Neural progenitor cell (in vitro differentiated cells): ENCODE measurements around the gene FBLN7. TPM values are rescaled to one million over a fixed set of nuclear protein-coding genes. Genes with fewer than 3 reads are reported as not detected.

Source experiments
- DNase-seq: peaks from one replicate; pipeline ENCODE4 v3.0.0-alpha.2; 2016; ENCODE audit warnings: low spot score
- H2AFZ ChIP-seq: fragments of 200-600 bp; sonication (generic); replicated peaks from 2 replicates; pipeline ENCODE4 v1.6.1; 2016; ENCODE audit warnings: antibody characterized with exemption
- H3F3A ChIP-seq: fragments of 200-600 bp; sonication (generic); 2 replicates; pipeline ENCODE4 v1.6.1; 2016; ENCODE audit warnings: antibody characterized with exemption, low read depth
- H3K27ac ChIP-seq: fragments of 200-600 bp; sonication (generic); 2 replicates; pipeline ENCODE4 v1.5.1; 2016; ENCODE audit warnings: mild to moderate bottlenecking
- H3K27me3 ChIP-seq: fragments of 200-600 bp; sonication (generic); 2 replicates; pipeline ENCODE4 v1.6.1; 2016; ENCODE audit warnings: mild to moderate bottlenecking, moderate library complexity
- H3K36me3 ChIP-seq: fragments of 200-600 bp; sonication (generic); 2 replicates; pipeline ENCODE4 v1.5.1; 2016
- H3K4me1 ChIP-seq: fragments of 200-600 bp; sonication (generic); 2 replicates; pipeline ENCODE4 v1.6.1; 2016; ENCODE audit warnings: mixed run types
- H3K4me2 ChIP-seq: fragments of 200-600 bp; sonication (generic); 2 replicates; pipeline ENCODE4 v1.6.1; 2016
- H3K4me3 ChIP-seq: fragments of 200-600 bp; sonication (generic); 2 replicates; pipeline ENCODE4 v1.5.1; 2016
- H3K79me2 ChIP-seq: fragments of 200-600 bp; sonication (generic); 2 replicates; pipeline ENCODE4 v1.6.1; 2016; ENCODE audit warnings: low read depth
- H3K9ac ChIP-seq: fragments of 200-600 bp; sonication (generic); 2 replicates; pipeline ENCODE4 v1.6.1; 2016
- H3K9me3 ChIP-seq: fragments of 200-600 bp; sonication (generic); 2 replicates; pipeline ENCODE4 v1.5.1; 2016; ENCODE audit warnings: low read depth
- H4K20me1 ChIP-seq: fragments of 200-600 bp; sonication (generic); 2 replicates; pipeline ENCODE4 v1.6.1; 2016; ENCODE audit warnings: low read depth
- H3K27ac Mint-ChIP-seq: 3 replicates; pipeline ENCODE4 v1.8.0; 2021; ENCODE audit warnings: mixed read lengths
- H3K27me3 Mint-ChIP-seq: 2 replicates; pipeline ENCODE4 v1.8.0; 2022; ENCODE audit warnings: low read depth, mild to moderate bottlenecking, inconsistent platforms, moderate library complexity, mixed read lengths; ENCODE audit not compliant: insufficient read depth
- H3K36me3 Mint-ChIP-seq: 3 replicates; pipeline ENCODE4 v1.8.0; 2021; ENCODE audit warnings: mixed read lengths
- H3K4me1 Mint-ChIP-seq: 3 replicates; pipeline ENCODE4 v1.8.0; 2021; ENCODE audit warnings: mixed read lengths
- H3K4me3 Mint-ChIP-seq: 3 replicates; pipeline ENCODE4 v1.8.0; 2021; ENCODE audit warnings: mild to moderate bottlenecking, moderate library complexity, mixed read lengths
- H3K9me3 Mint-ChIP-seq: 3 replicates; pipeline ENCODE4 v1.8.0; 2020; ENCODE audit warnings: mixed read lengths
- EZH2 ChIP-seq: fragments of 200-600 bp; sonication (generic); IDR thresholded peaks from 2 replicates; pipeline ENCODE4 v1.6.1; 2017; ENCODE audit warnings: antibody characterized with exemption, mild to moderate bottlenecking, moderate library complexity
- EZH2phosphoT487 ChIP-seq: fragments of 200-600 bp; sonication (generic); IDR thresholded peaks from 2 replicates; pipeline ENCODE4 v1.6.1; 2017; ENCODE audit warnings: antibody characterized with exemption
- total RNA-seq: library from RNA; depleted of rRNA; stranded (reverse); fragments of >200 nt; gene quantifications from 2 replicates; pipeline ENCODE4 v1.2.3, GENCODE V29; 2015; ENCODE audit warnings: low replicate concordance
- TF ChIP-seq, protein P1 (sequence below): fragments of 200-600 bp; sonication (generic); IDR thresholded peaks from 2 replicates; pipeline ENCODE4 v1.5.1; 2017; ENCODE audit warnings: antibody characterized with exemption, mild to moderate bottlenecking

FBLN7 gene
- total RNA-seq, 1 donor from 2014 or later: 7.8 TPM

DNA sequence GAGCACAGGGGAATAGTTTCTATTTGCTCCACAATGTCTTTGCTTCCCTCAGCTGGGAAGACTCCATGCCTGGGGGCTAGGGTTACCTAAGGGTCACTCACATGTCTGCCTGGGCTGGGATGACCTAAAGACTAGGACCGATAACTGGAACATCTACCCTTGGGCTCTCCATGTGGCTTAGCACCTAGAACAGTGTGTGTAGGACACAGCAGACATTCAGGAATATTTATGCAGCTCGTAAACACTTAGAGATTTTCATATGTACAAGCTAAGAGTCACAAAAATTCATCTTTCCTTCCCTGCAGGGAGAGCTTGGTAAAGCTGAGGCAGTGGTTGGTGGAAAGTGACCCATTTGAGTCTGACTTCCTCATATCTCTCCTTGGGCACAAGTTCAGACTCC lies 55.8 kb downstream of the FBLN7 start:
- H3K4me3 Mint-ChIP-seq: no peak overlapping the region
- H2AFZ ChIP-seq: no peak overlapping the region

DNA sequence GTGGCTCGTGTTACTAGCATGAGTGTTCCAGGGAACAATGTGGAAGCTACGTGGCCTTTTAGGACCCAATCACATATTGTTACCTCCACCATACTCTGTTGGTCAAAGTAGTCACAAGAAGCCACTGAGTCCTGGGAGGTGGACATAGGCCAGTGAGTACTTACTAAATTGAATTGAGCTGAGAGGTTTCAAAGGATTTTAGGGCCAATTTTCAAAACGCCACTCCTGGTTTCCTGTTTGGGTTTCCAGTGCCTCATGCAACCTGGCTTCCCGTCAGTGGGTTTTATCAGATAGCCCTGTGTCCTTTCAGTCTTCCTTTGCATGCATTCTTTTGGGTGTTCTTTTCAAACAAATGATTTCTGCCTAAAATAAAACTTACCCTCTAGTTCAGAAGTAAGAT lies 56.3 kb downstream of the FBLN7 start:
- Histone ChIP-seq H2AFZ (no peak overlapping the region), H3K79me2 (no peaks in the 10 kb centered on the region), H3K4me2 (no peak overlapping the region), H4K20me1 (no peaks in the 10 kb centered on the region), H3K4me1 (no peaks in the 10 kb centered on the region), H3F3A (no peaks in the 10 kb centered on the region), H3K36me3 (no peaks in the 10 kb centered on the region), H3K4me3 (no peak overlapping the region), H3K27ac (no peak overlapping the region), H3K9ac (no peak overlapping the region), H3K9me3 (no peaks in the 10 kb centered on the region), H3K27me3 (no peaks in the 10 kb centered on the region)
- H3K36me3 Mint-ChIP-seq: peaks cover 11% of the 10 kb centered on the region
- H3K4me3 Mint-ChIP-seq: no peak overlapping the region
- H3K27ac Mint-ChIP-seq: no peak overlapping the region
- no peak for DNase-seq
- peaks cover 3% of the 10 kb centered on the region for H3K9me3 Mint-ChIP-seq
- peaks cover 2% of the 10 kb centered on the region for H3K27me3 Mint-ChIP-seq
- TF ChIP-seq EZH2 (no peak), EZH2phosphoT487 (no peak)
- TF ChIP-seq, protein P1, sequence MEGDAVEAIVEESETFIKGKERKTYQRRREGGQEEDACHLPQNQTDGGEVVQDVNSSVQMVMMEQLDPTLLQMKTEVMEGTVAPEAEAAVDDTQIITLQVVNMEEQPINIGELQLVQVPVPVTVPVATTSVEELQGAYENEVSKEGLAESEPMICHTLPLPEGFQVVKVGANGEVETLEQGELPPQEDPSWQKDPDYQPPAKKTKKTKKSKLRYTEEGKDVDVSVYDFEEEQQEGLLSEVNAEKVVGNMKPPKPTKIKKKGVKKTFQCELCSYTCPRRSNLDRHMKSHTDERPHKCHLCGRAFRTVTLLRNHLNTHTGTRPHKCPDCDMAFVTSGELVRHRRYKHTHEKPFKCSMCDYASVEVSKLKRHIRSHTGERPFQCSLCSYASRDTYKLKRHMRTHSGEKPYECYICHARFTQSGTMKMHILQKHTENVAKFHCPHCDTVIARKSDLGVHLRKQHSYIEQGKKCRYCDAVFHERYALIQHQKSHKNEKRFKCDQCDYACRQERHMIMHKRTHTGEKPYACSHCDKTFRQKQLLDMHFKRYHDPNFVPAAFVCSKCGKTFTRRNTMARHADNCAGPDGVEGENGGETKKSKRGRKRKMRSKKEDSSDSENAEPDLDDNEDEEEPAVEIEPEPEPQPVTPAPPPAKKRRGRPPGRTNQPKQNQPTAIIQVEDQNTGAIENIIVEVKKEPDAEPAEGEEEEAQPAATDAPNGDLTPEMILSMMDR: no peak
- peaks cover 14% of the 10 kb centered on the region for H3K4me1 Mint-ChIP-seq

More for the DNA sequence above, 55.8 kb downstream of the FBLN7 start:
- Histone ChIP-seq H3K4me2 (no peak overlapping the region), H3K36me3 (no peaks in the 10 kb centered on the region), H4K20me1 (no peaks in the 10 kb centered on the region), H3K9me3 (no peaks in the 10 kb centered on the region), H3K4me1 (no peaks in the 10 kb centered on the region), H3K27ac (no peak overlapping the region), H3K27me3 (no peaks in the 10 kb centered on the region), H3K79me2 (no peaks in the 10 kb centered on the region), H3K9ac (no peak overlapping the region), H3F3A (no peaks in the 10 kb centered on the region), H3K4me3 (no peak overlapping the region)
- H3K27me3 Mint-ChIP-seq: peaks cover 2% of the 10 kb centered on the region
- H3K4me1 Mint-ChIP-seq: peaks cover 12% of the 10 kb centered on the region
- TF ChIP-seq EZH2: no peak
- no peak for TF ChIP-seq EZH2phosphoT487
- TF ChIP-seq, protein P1: no peak
- H3K27ac Mint-ChIP-seq: no peak overlapping the region
- peaks cover 3% of the 10 kb centered on the region for H3K9me3 Mint-ChIP-seq
- DNase-seq: no peak
- H3K36me3 Mint-ChIP-seq: peaks cover 9% of the 10 kb centered on the region

DNA sequence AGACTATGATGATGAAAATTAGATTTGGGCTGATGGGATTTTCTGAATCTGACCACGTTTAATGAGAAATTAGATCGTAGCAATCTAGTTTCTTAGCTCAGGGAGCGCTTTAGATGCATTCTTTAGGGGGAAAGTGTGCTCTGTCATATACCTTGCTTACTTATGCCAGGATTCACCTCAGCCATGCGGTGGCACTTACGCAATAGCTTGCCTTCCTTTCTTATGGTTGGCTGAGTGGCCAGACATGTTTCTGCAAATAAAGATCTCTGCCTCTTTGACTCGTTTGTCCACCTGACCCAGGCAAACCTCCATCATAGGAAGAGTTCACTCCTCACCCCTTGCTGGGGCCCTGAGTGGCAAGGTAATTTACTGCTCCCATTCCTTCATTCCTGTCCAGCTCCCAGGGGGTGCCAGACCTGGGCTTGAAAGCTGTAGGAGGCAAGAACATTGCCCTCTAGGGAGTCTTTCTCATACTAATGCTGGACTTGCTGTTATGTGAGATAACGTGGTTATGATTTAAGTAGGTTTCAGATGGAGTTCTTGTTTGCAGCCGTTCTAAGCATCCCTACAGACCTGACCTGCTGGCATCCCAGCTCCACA lies 57.1 kb downstream of the FBLN7 start:
- H3K4me2 ChIP-seq: no peak overlapping the region
- no peaks in the 10 kb centered on the region for H3K27me3 ChIP-seq
- no peak overlapping the region for H3K4me3 Mint-ChIP-seq
- H3K4me3 ChIP-seq: no peak overlapping the region
- peaks cover 3% of the 10 kb centered on the region for H3K9me3 Mint-ChIP-seq
- TF ChIP-seq, protein P1: no peak
- TF ChIP-seq EZH2: no peak
- TF ChIP-seq EZH2phosphoT487: no peak
- H3K4me1 Mint-ChIP-seq: peaks cover 15% of the 10 kb centered on the region
- H2AFZ ChIP-seq: no peak overlapping the region
- no peaks in the 10 kb centered on the region for H4K20me1 ChIP-seq
- H3K27ac ChIP-seq: no peak overlapping the region
- no peak overlapping the region for H3K27ac Mint-ChIP-seq
- no peaks in the 10 kb centered on the region for H3K9me3 ChIP-seq
- no peaks in the 10 kb centered on the region for H3F3A ChIP-seq
- no peak for DNase-seq
- no peaks in the 10 kb centered on the region for H3K79me2 ChIP-seq
- no peaks in the 10 kb centered on the region for H3K4me1 ChIP-seq
- no peak overlapping the region for H3K9ac ChIP-seq
- H3K36me3 Mint-ChIP-seq: peaks cover 12% of the 10 kb centered on the region
- H3K27me3 Mint-ChIP-seq: peaks cover 4% of the 10 kb centered on the region
- H3K36me3 ChIP-seq: no peaks in the 10 kb centered on the region
